Common myeloid progenitor, CD34-positive (primary cell): ENCODE data around the gene GRPEL2.
A peak's percentile ranks its signal among the peaks of the same experiment; 100 is the strongest.

Source experiments
- CTCF ChIA-PET: fragments of 350-600 bp; sonication (Branson Sonifier 250); formaldehyde crosslinking; loops from one replicate; lab custom pipeline; 2021; ENCODE audit warnings: antibody characterized with exemption; lab: Charles Lee
- POLR2A ChIA-PET: fragments of 350-600 bp; sonication (Branson Sonifier 250); formaldehyde crosslinking; loops from one replicate; lab custom pipeline; 2021; ENCODE audit warnings: antibody characterized with exemption; lab: Charles Lee
- DNase-seq, 3 donors: peaks; one replicate each; pipeline versions ENCODE4 v3.0.0 to v3.0.0-alpha.2; 2013
- H3K27ac ChIP-seq, 2 experiments: 1 replicate in 1 of 2; 2 replicates in 1 of 2; pipeline ENCODE4 v1.7.0; 2013; ENCODE audit warnings: inconsistent platforms in 2 of 2, low read length in 2 of 2, mild to moderate bottlenecking in 2 of 2, low read depth in 1 of 2, moderate library complexity in 1 of 2; ENCODE audit not compliant: severe bottlenecking in 2 of 2, insufficient read depth in 1 of 2, poor library complexity in 1 of 2
- H3K27me3 ChIP-seq, 5 experiments: replicated peaks in 2 of 5; 1 replicate in 3 of 5; 2 replicates in 2 of 5; pipeline versions ENCODE4 v1.6.1 to v1.7.0; 2013; ENCODE audit warnings: low read length in 4 of 5, mild to moderate bottlenecking in 2 of 5, moderate library complexity in 2 of 5, inconsistent platforms in 1 of 5; ENCODE audit not compliant: insufficient read depth in 5 of 5, control insufficient read depth in 4 of 5
- H3K36me3 ChIP-seq, 4 experiments: 1 replicate in 2 of 4; 2 replicates in 2 of 4; pipeline versions ENCODE4 v1.6.1 to v1.7.0; 2013; ENCODE audit warnings: low read length in 3 of 4, control low read depth in 1 of 4, mild to moderate bottlenecking in 1 of 4; ENCODE audit not compliant: control insufficient read depth in 4 of 4, insufficient read depth in 4 of 4
- H3K4me1 ChIP-seq, 4 experiments: 1 replicate in 3 of 4; 2 replicates in 1 of 4; pipeline versions ENCODE4 v1.6.1 to v1.7.1; 2013; ENCODE audit warnings: low read length in 3 of 4, mild to moderate bottlenecking in 3 of 4, control low read depth in 1 of 4, inconsistent platforms in 1 of 4, moderate library complexity in 1 of 4; ENCODE audit not compliant: control insufficient read depth in 4 of 4, insufficient read depth in 4 of 4; ENCODE audit errors: control extremely low read depth in 1 of 4
- H3K4me3 ChIP-seq, 7 experiments: 1 replicate in 4 of 7; 2 replicates in 3 of 7; pipeline versions ENCODE4 v1.5.1 to v1.7.0; 2013; ENCODE audit warnings: mild to moderate bottlenecking in 7 of 7, low read length in 6 of 7, moderate library complexity in 6 of 7, inconsistent platforms in 2 of 7, low read depth in 2 of 7, control low read depth in 1 of 7; ENCODE audit not compliant: insufficient read depth in 4 of 7, control insufficient read depth in 1 of 7; ENCODE audit errors: extremely low read depth in 1 of 7
- H3K9me3 ChIP-seq, 5 experiments: 1 replicate in 4 of 5; 2 replicates in 1 of 5; pipeline versions ENCODE4 v1.6.1 to v1.7.1; 2013; ENCODE audit warnings: low read length in 4 of 5, mild to moderate bottlenecking in 2 of 5, inconsistent platforms in 1 of 5, low read depth in 1 of 5, moderate library complexity in 1 of 5; ENCODE audit not compliant: control insufficient read depth in 4 of 5, insufficient read depth in 2 of 5; ENCODE audit errors: control extremely low read depth in 1 of 5
- WGBS: methylation state at CpG from one replicate; pipeline ENCODE4 v1.1.5; 2013; ENCODE audit not compliant: insufficient coverage; 5-methylcytosine and 5-hydroxymethylcytosine counted together

GRPEL2 gene

GRCh38 chr5:149310488-149310887, 34.8 kb upstream of the GRPEL2 start:
- ChIA-PET POLR2A (interaction anchor here (0.6 kb wide), 1 partner anchor 1506 kb away, joined by 3 read pairs; no protein-coding TSS in a partner anchor), CTCF (interaction anchor here (0.7 to 2.6 kb wide), 5 partner anchors 9 to 124 kb away, joined by 3 to 11 read pairs (median 3); no protein-coding TSS in a partner anchor)
- no peak for DNase-seq
- no peaks in the 10 kb centered on the region for H3K27me3 ChIP-seq
- no peaks in the 10 kb centered on the region for H3K36me3 ChIP-seq
- H3K9me3 ChIP-seq = no peaks in the 10 kb centered on the region
- H3K4me1 ChIP-seq = peaks cover 0 to 10% (median 7%) of the 10 kb centered on the region in 4 experiments
- no peak overlapping the region for H3K27ac ChIP-seq
- 93% methylated on average over 4 of the region's 4 CpGs for WGBS
- H3K4me3 ChIP-seq = no peak overlapping the region

GRCh38 chr5:149310947-149311658, 34.2 kb upstream of the GRPEL2 start:
- CTCF ChIA-PET = interaction anchor here (0.9 to 10.7 kb wide), 5 partner anchors 9 to 121 kb away, joined by 3 to 82 read pairs (median 6); no protein-coding TSS in a partner anchor
- peak in 2 of 3 donors; percentile 75 to 79 for DNase-seq
- 48% methylated on average over 7 of the region's 10 CpGs for whole genome bisulfite sequencing
- H3K9me3 ChIP-seq = no peaks in the 10 kb centered on the region
- H3K27me3 ChIP-seq = no peaks in the 10 kb centered on the region
- H3K4me3 ChIP-seq = no peak overlapping the region
- POLR2A ChIA-PET = interaction anchor here (0.6 kb wide), 1 partner anchor 1506 kb away, joined by 3 read pairs; no protein-coding TSS in a partner anchor
- H3K36me3 ChIP-seq = no peaks in the 10 kb centered on the region
- H3K4me1 ChIP-seq = peaks cover 0 to 10% (median 7%) of the 10 kb centered on the region in 4 experiments
- no peak overlapping the region for H3K27ac ChIP-seq

GRCh38 chr5:149313151-149313841, 32.0 kb upstream of the GRPEL2 start:
- H3K36me3 ChIP-seq = no peaks in the 10 kb centered on the region
- H3K27ac ChIP-seq = no peak overlapping the region
- ChIA-PET CTCF (interaction anchor here (0.7 to 10.7 kb wide), 13 partner anchors 12 to 252 kb away, joined by 3 to 82 read pairs (median 6); partner anchors contain the start of gene IL17B), POLR2A (interaction anchor here (0.7 kb wide), 1 partner anchor 113 kb away, joined by 5 read pairs; no protein-coding TSS in a partner anchor)
- H3K4me1 ChIP-seq = peaks cover 0 to 10% (median 7%) of the 10 kb centered on the region in 4 experiments
- no peaks in the 10 kb centered on the region for H3K27me3 ChIP-seq
- whole genome bisulfite sequencing = 76% methylated on average over 2 of the region's 6 CpGs
- H3K4me3 ChIP-seq = no peak overlapping the region
- DNase-seq = no peak
- no peaks in the 10 kb centered on the region for H3K9me3 ChIP-seq

- H3K36me3 ChIP-seq = no peaks in the 10 kb centered on the region
- WGBS = 93% methylated on average over 2 of the region's 4 CpGs
- POLR2A ChIA-PET = interaction anchor here (0.6 to 1.0 kb wide), 2 partner anchors 11 to 45 kb away, joined by 3 to 5 read pairs; no protein-coding TSS in a partner anchor
Measured at GRCh38 chr5:149314571-149315111, 30.7 kb upstream of the GRPEL2 start.

GRCh38 chr5:149315753-149316152, 29.5 kb upstream of the GRPEL2 start:
- POLR2A ChIA-PET = no interaction called here
- no peak for DNase-seq
- Histone ChIP-seq H3K4me3 (no peak overlapping the region), H3K27ac (no peak overlapping the region), H3K9me3 (no peaks in the 10 kb centered on the region), H3K36me3 (no peaks in the 10 kb centered on the region), H3K4me1 (peaks cover 0 to 10% (median 9%) of the 10 kb centered on the region in 4 experiments), H3K27me3 (no peaks in the 10 kb centered on the region)
- WGBS = 94% methylated on average over 6 of the region's 6 CpGs
- CTCF ChIA-PET = interaction anchor here (1.0 to 10.7 kb wide), 14 partner anchors 11 to 249 kb away, joined by 3 to 82 read pairs (median 9); partner anchors contain the start of gene PCYOX1L

More at GRCh38 chr5:149314571-149315111, 30.7 kb upstream of the GRPEL2 start:
- Histone ChIP-seq H3K27me3 (no peaks in the 10 kb centered on the region), H3K4me3 (no peak overlapping the region), H3K4me1 (peaks cover 0 to 10% (median 7%) of the 10 kb centered on the region in 4 experiments), H3K27ac (no peak overlapping the region), H3K9me3 (no peaks in the 10 kb centered on the region)
- CTCF ChIA-PET = interaction anchor here (0.8 to 10.7 kb wide), 25 partner anchors 9 to 307 kb away, joined by 3 to 82 read pairs (median 5); partner anchors contain the start of genes GRPEL2, IL17B and PCYOX1L
- DNase-seq = no peak

GRCh38 chr5:149317281-149318048, 27.8 kb upstream of the GRPEL2 start:
- H3K27me3 ChIP-seq = no peaks in the 10 kb centered on the region
- no peaks in the 10 kb centered on the region for H3K9me3 ChIP-seq
- ChIA-PET POLR2A (no interaction called here), CTCF (interaction anchor here (0.6 to 10.7 kb wide), 22 partner anchors 8 to 246 kb away, joined by 3 to 82 read pairs (median 4); partner anchors contain the start of gene PCYOX1L)
- peak; percentile 43 to 61 (median 54) for DNase-seq
- 96% methylated on average over 11 of the region's 14 CpGs for WGBS
- no peak overlapping the region for H3K27ac ChIP-seq
- H3K4me3 ChIP-seq = no peak overlapping the region
- H3K36me3 ChIP-seq = no peaks in the 10 kb centered on the region
- peaks cover 0 to 11% (median 6%) of the 10 kb centered on the region in 4 experiments for H3K4me1 ChIP-seq
